GM23338 (cell line): Measurements from ENCODE around the gene DLG2. TPM values are rescaled to one million over a fixed set of nuclear protein-coding genes. Genes with fewer than 3 reads are reported as not detected.

Source experiments
- ATAC-seq: fragments of 200-7000 bp; cut with Tn5 transposase; 3 replicates; pipeline ENCODE4 v1.9.1; 2020
- DNase-seq: peaks from one replicate; pipeline ENCODE4 v3.0.0-alpha.2; 2015; ENCODE audit warnings: low spot score
- H2AFZ ChIP-seq: fragments of 200-600 bp; sonication (generic); 2 replicates; pipeline ENCODE4 v1.8.0; 2016; ENCODE audit warnings: antibody characterized with exemption, mild to moderate bottlenecking, moderate library complexity
- H3F3A ChIP-seq: fragments of 200-600 bp; sonication (generic); replicated peaks from 2 replicates; pipeline ENCODE4 v1.8.0; 2017; ENCODE audit warnings: antibody characterized with exemption, mixed run types, low read depth
- H3K27ac ChIP-seq: fragments of 200-600 bp; sonication (generic); 2 replicates; pipeline ENCODE4 v1.6.1; 2016; ENCODE audit warnings: low read depth
- H3K27me3 ChIP-seq: fragments of 200-600 bp; sonication (generic); 2 replicates; pipeline ENCODE4 v1.8.0; 2016; ENCODE audit warnings: mild to moderate bottlenecking, mixed run types, moderate library complexity; ENCODE audit not compliant: insufficient read depth
- H3K36me3 ChIP-seq: fragments of 200-600 bp; sonication (generic); 2 replicates; pipeline ENCODE4 v1.8.0; 2016; ENCODE audit warnings: mild to moderate bottlenecking; ENCODE audit not compliant: insufficient read depth
- H3K4me1 ChIP-seq: fragments of 200-600 bp; sonication (generic); 2 replicates; pipeline ENCODE4 v1.8.0; 2016; ENCODE audit warnings: mild to moderate bottlenecking, moderate library complexity; ENCODE audit not compliant: insufficient read depth
- H3K4me2 ChIP-seq: fragments of 200-600 bp; sonication (generic); 2 replicates; pipeline ENCODE4 v1.7.1; 2017; ENCODE audit warnings: mixed run types
- H3K4me3 ChIP-seq: fragments of 200-600 bp; sonication (generic); 2 replicates; pipeline ENCODE4 v1.6.1; 2016; ENCODE audit warnings: mixed run types
- H3K79me2 ChIP-seq: fragments of 200-600 bp; sonication (generic); replicated peaks from 2 replicates; pipeline ENCODE4 v1.8.0; 2017; ENCODE audit warnings: mild to moderate bottlenecking; ENCODE audit not compliant: insufficient read depth
- H3K9me2 ChIP-seq: fragments of 200-600 bp; sonication (generic); 2 replicates; pipeline ENCODE4 v1.8.0; 2017; ENCODE audit not compliant: insufficient read depth
- H4K20me1 ChIP-seq: fragments of 200-600 bp; sonication (generic); replicated peaks from 2 replicates; pipeline ENCODE4 v1.8.0; 2017; ENCODE audit warnings: mild to moderate bottlenecking; ENCODE audit not compliant: insufficient read depth
- H3K27ac Mint-ChIP-seq: 2 replicates; pipeline ENCODE4 v1.8.0; 2020; ENCODE audit warnings: inconsistent platforms, mild to moderate bottlenecking, moderate library complexity, mixed read lengths
- H3K27me3 Mint-ChIP-seq: 3 replicates; pipeline ENCODE4 v1.8.0; 2022; ENCODE audit warnings: low read depth, mild to moderate bottlenecking, moderate library complexity, mixed read lengths, inconsistent platforms; ENCODE audit not compliant: insufficient read depth, poor library complexity
- H3K36me3 Mint-ChIP-seq: 3 replicates; pipeline ENCODE4 v1.8.0; 2021; ENCODE audit warnings: low read depth, mild to moderate bottlenecking, inconsistent platforms, moderate library complexity, mixed read lengths
- H3K4me1 Mint-ChIP-seq: 3 replicates; pipeline ENCODE4 v1.8.0; 2020; ENCODE audit warnings: mild to moderate bottlenecking, inconsistent platforms, mixed read lengths
- H3K4me3 Mint-ChIP-seq: 3 replicates; pipeline ENCODE4 v1.8.0; 2021; ENCODE audit warnings: moderate library complexity, mild to moderate bottlenecking, inconsistent platforms, mixed read lengths
- H3K9me3 Mint-ChIP-seq: 3 replicates; pipeline ENCODE4 v1.8.0; 2020; ENCODE audit warnings: moderate library complexity, mild to moderate bottlenecking, inconsistent platforms, mixed read lengths
- CTCF ChIP-seq, 2 experiments: fragments of 200-600 bp in 1 of 2; sonication (generic) in 1 of 2; conservative IDR thresholded peaks; 2 replicates each; pipeline versions ENCODE4 v1.5.1 to v1.6.1; 2016 to 2017; ENCODE audit warnings: antibody characterized with exemption in 2 of 2, low read depth in 2 of 2, mild to moderate bottlenecking in 2 of 2, moderate library complexity in 1 of 2
- ETS1 ChIP-seq: IDR thresholded peaks from 2 replicates; pipeline ENCODE4 v1.6.1; 2016; ENCODE audit warnings: antibody characterized with exemption
- JUNB ChIP-seq: IDR thresholded peaks from one replicate; pipeline ENCODE4 v1.6.1; 2016; ENCODE audit warnings: antibody characterized with exemption; ENCODE audit not compliant: unreplicated experiment
- REST ChIP-seq: IDR thresholded peaks from one replicate; pipeline ENCODE4 v1.6.1; 2018; ENCODE audit warnings: antibody characterized with exemption; ENCODE audit not compliant: unreplicated experiment
- STAT1 ChIP-seq: IDR thresholded peaks from one replicate; pipeline ENCODE4 v1.6.1; 2016; ENCODE audit warnings: antibody characterized with exemption; ENCODE audit not compliant: unreplicated experiment
- ZNF114 ChIP-seq: fragments of 250-450 bp; sonication (Bioruptor Pico); IDR thresholded peaks from 2 replicates; pipeline ENCODE4 v1.5.0; 2020; ENCODE audit warnings: mild to moderate bottlenecking, moderate library complexity
- ZNF462 ChIP-seq: fragments of 250-450 bp; sonication (Bioruptor Pico); IDR thresholded peaks from 2 replicates; pipeline ENCODE4 v1.5.0; 2020; ENCODE audit warnings: mild to moderate bottlenecking, moderate library complexity
- polyA plus RNA-seq: library from polyadenylated mRNA; unstranded; fragments of >200 nt; fragmentation: Nextera tagmentation; extraction: Ambion mirVana; gene quantifications from 2 replicates; pipeline ENCODE4 v1.2.1, GENCODE V29; 2016
- total RNA-seq: library from RNA; depleted of rRNA; stranded (reverse); fragments of >200 nt; shearing (Covaris generic); gene quantifications from 2 replicates; pipeline ENCODE4 v1.2.3, GENCODE V29; 2014

The DLG2 gene
- total and polyA plus RNA-seq, 2 experiments from 2014 or later, result 19.8 to 21.5 TPM

- Histone ChIP-seq H4K20me1 (no peaks in the 10 kb centered on the region), H3F3A (0 out of 2 replicates have a peak, but pooled peaks cover 6% of the 10 kb centered on the region), H3K9me2 (0 out of 2 replicates have a peak, but pooled peaks cover 4% of the 10 kb centered on the region), H2AFZ (no peak overlapping the region), H3K4me1 (peaks cover 20% of the 10 kb centered on the region), H3K27ac (no peak overlapping the region), H3K4me2 (no peak overlapping the region), H3K27me3 (no peaks in the 10 kb centered on the region), H3K36me3 (no peaks in the 10 kb centered on the region), H3K79me2 (no peaks in the 10 kb centered on the region), H3K4me3 (no peak overlapping the region)
- DNase-seq (no peak), ATAC-seq (no peak)
- H3K27ac Mint-ChIP-seq, result no peak overlapping the region
- TF ChIP-seq REST (no peak), STAT1 (no peak), CTCF (conservative IDR thresholded peaks at IDR 0.05; ENCODE audit: low read depth in 2 of 2) (no peak), ETS1 (no peak)
- no peaks in the 10 kb centered on the region for H3K36me3 Mint-ChIP-seq
- H3K4me3 Mint-ChIP-seq, result no peak overlapping the region
- H3K27me3 Mint-ChIP-seq, result no peaks in the 10 kb centered on the region
- peaks cover 25% of the 10 kb centered on the region for H3K4me1 Mint-ChIP-seq
- no peaks in the 10 kb centered on the region for H3K9me3 Mint-ChIP-seq
These were observed 1898.9 kb downstream of the DLG2 start for GRCh38 chr11:83728281-83728680.

- Histone ChIP-seq H2AFZ (no peak overlapping the region), H3K36me3 (no peaks in the 10 kb centered on the region), H4K20me1 (no peaks in the 10 kb centered on the region), H3K4me1 (peaks cover 30% of the 10 kb centered on the region), H3K4me3 (no peak overlapping the region), H3K4me2 (no peak overlapping the region), H3K79me2 (no peaks in the 10 kb centered on the region; the same call in none of the 2 replicates), H3K9me2 (0 out of 2 replicates have a peak, but pooled peaks cover 4% of the 10 kb centered on the region), H3F3A (0 out of 2 replicates have a peak, but pooled peaks cover 6% of the 10 kb centered on the region), H3K27me3 (no peaks in the 10 kb centered on the region), H3K27ac (no peak overlapping the region)
- DNase-seq (no peak), ATAC-seq (no peak)
- no peak overlapping the region for H3K4me3 Mint-ChIP-seq
- no peaks in the 10 kb centered on the region for H3K36me3 Mint-ChIP-seq
- H3K9me3 Mint-ChIP-seq, result no peaks in the 10 kb centered on the region
- peaks cover 2% of the 10 kb centered on the region for H3K27me3 Mint-ChIP-seq
- peaks cover 31% of the 10 kb centered on the region for H3K4me1 Mint-ChIP-seq
- no peak overlapping the region for H3K27ac Mint-ChIP-seq
- TF ChIP-seq ETS1 (no peak), ZNF114 (CRISPR knock-in tag) (no peak), ZNF462 (CRISPR knock-in tag) (no peak), JUNB (no peak)
These were observed 1899.9 kb downstream of the DLG2 start for GRCh38 chr11:83727251-83727650.
